ENCODE measurements around the gene FREM2.

GRCh38 chr13:38868399-38868798 lies 181.5 kb downstream of the FREM2 start:
- TF ChIP-seq, protein P1, sequence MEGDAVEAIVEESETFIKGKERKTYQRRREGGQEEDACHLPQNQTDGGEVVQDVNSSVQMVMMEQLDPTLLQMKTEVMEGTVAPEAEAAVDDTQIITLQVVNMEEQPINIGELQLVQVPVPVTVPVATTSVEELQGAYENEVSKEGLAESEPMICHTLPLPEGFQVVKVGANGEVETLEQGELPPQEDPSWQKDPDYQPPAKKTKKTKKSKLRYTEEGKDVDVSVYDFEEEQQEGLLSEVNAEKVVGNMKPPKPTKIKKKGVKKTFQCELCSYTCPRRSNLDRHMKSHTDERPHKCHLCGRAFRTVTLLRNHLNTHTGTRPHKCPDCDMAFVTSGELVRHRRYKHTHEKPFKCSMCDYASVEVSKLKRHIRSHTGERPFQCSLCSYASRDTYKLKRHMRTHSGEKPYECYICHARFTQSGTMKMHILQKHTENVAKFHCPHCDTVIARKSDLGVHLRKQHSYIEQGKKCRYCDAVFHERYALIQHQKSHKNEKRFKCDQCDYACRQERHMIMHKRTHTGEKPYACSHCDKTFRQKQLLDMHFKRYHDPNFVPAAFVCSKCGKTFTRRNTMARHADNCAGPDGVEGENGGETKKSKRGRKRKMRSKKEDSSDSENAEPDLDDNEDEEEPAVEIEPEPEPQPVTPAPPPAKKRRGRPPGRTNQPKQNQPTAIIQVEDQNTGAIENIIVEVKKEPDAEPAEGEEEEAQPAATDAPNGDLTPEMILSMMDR (conservative IDR thresholded peaks at IDR 0.05; ENCODE audit: low read depth, low read length): no peak
- TF ChIP-seq POLR2A (IDR thresholded peaks at IDR 0.05; ENCODE audit: low read depth, low read length): no peak

Data from IMR-90 (cell line).